ENCODE measurements around the gene ANXA2. TPM values are rescaled to one million over a fixed set of nuclear protein-coding genes. Genes with fewer than 3 reads are reported as not detected.

The ANXA2 gene
- total and polyA plus RNA-seq, 2 experiments from 2014 or later, result 202 to 225 TPM

DNA sequence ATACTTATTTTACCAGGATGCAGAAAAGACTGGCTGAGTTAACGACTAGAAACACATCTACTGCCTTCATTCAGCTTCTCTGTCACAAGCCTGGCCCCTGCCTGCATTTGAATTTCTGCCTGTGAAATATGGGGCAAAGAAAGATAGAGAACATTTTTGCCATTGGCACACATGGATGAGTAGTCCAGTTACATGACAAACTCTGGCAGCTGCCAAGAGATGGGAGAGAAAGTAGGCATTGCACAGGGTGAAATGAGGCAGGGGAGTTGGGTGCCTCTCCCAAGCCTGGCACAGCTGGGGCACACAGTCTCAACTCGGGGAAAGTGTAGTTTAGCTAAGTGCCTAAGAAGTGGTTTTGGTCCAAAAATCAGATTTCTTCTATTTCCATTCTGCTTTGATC lies 24.0 kb downstream of the ANXA2 start:
- Histone ChIP-seq H3K27ac (ENCODE audit: low read depth) (no peak overlapping the region), H3K27me3 (ENCODE audit: insufficient read depth) (no peaks in the 10 kb centered on the region; the same call in 1 of the 2 replicates), H3K4me1 (ENCODE audit: insufficient read depth) (peaks cover 14% of the 10 kb centered on the region), H2AFZ (no peak overlapping the region), H3K9me2 (ENCODE audit: insufficient read depth) (no peaks in the 10 kb centered on the region), H3K36me3 (ENCODE audit: insufficient read depth) (no peaks in the 10 kb centered on the region), H3F3A (replicated peaks; ENCODE audit: low read depth) (no peaks in the 10 kb centered on the region), H3K4me2 (no peak overlapping the region), H3K79me2 (replicated peaks; ENCODE audit: insufficient read depth) (0 out of 2 replicates have a peak, but pooled peaks cover 4% of the 10 kb centered on the region), H4K20me1 (replicated peaks; ENCODE audit: insufficient read depth) (peaks cover 4% of the 10 kb centered on the region), H3K4me3 (no peak overlapping the region)
- Mint-ChIP-seq H3K4me3 (no peak overlapping the region), H3K27ac (peak overlapping the region; percentile 83), H3K9me3 (no peaks in the 10 kb centered on the region), H3K27me3 (ENCODE audit: insufficient read depth, low read depth, poor library complexity) (peaks cover 2% of the 10 kb centered on the region), H3K4me1 (peaks cover 22% of the 10 kb centered on the region), H3K36me3 (ENCODE audit: low read depth) (no peaks in the 10 kb centered on the region)
- TF ChIP-seq CREB1 (CRISPR knock-in tag; IDR thresholded peaks at IDR 0.05; ENCODE audit: low read depth) (no peak), EZH2 (IDR thresholded peaks at IDR 0.05; ENCODE audit: low read depth, unreplicated experiment) (no peak), NANOG (IDR thresholded peaks at IDR 0.05; ENCODE audit: borderline replicate concordance) (no peak), JUNB (IDR thresholded peaks at IDR 0.05; ENCODE audit: unreplicated experiment) (no peak)
- ATAC-seq, result no peak
- no peak for DNase-seq (ENCODE audit: low spot score)

DNA sequence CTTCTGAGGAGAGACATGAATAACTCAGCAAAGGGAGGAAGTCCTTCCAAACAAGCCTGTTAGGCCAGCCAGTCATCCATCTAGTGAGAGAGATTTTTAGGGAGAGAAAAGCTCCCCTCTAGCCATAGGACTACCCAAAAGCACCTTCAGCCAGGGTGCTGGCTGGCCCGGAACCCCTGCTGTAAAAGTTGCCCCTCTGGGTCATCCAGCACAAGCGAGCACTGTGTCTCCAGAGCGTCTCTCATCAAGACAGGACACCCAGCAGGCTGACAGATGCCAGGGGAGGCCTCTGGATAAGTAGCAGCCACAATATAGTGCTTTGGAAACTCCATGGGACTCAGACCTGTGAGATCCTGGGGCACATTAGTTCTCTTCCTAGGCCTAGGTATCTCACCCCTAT lies 24.5 kb downstream of the ANXA2 start:
- Mint-ChIP-seq H3K36me3 (ENCODE audit: low read depth) (peaks cover 1% of the 10 kb centered on the region; the same call in 1 of the 3 replicates), H3K9me3 (peaks cover 1% of the 10 kb centered on the region; the same call in 2 of the 3 replicates), H3K27ac (0 out of 2 replicates have a peak overlapping the region, but pooled peaks have one; percentile 36), H3K4me3 (no peak overlapping the region), H3K4me1 (peaks cover 22% of the 10 kb centered on the region), H3K27me3 (ENCODE audit: insufficient read depth, low read depth, poor library complexity) (peaks cover 2% of the 10 kb centered on the region)
- H3K36me3 ChIP-seq (ENCODE audit: insufficient read depth), result no peaks in the 10 kb centered on the region
- H3K27ac ChIP-seq (ENCODE audit: low read depth), result no peak overlapping the region
- H3K27me3 ChIP-seq (ENCODE audit: insufficient read depth), result no peaks in the 10 kb centered on the region; the same call in 1 of the 2 replicates
- H3K4me3 ChIP-seq, result no peak overlapping the region
- no peak overlapping the region for H3K4me2 ChIP-seq
- H3K79me2 ChIP-seq (replicated peaks; ENCODE audit: insufficient read depth), result 0 out of 2 replicates have a peak, but pooled peaks cover 4% of the 10 kb centered on the region
- H3K9me2 ChIP-seq (ENCODE audit: insufficient read depth), result no peaks in the 10 kb centered on the region
- no peaks in the 10 kb centered on the region for H3F3A ChIP-seq (replicated peaks; ENCODE audit: low read depth)
- ATAC-seq (no peak), DNase-seq (ENCODE audit: low spot score) (no peak)
- peaks cover 4% of the 10 kb centered on the region for H4K20me1 ChIP-seq (replicated peaks; ENCODE audit: insufficient read depth)
- peaks cover 14% of the 10 kb centered on the region for H3K4me1 ChIP-seq (ENCODE audit: insufficient read depth)
- no peak overlapping the region for H2AFZ ChIP-seq
- no peak for TF ChIP-seq EZH2phosphoT487 (IDR thresholded peaks at IDR 0.05; ENCODE audit: unreplicated experiment)
- TF ChIP-seq STAT1 (IDR thresholded peaks at IDR 0.05; ENCODE audit: unreplicated experiment), result no peak
- TF ChIP-seq, protein P1, sequence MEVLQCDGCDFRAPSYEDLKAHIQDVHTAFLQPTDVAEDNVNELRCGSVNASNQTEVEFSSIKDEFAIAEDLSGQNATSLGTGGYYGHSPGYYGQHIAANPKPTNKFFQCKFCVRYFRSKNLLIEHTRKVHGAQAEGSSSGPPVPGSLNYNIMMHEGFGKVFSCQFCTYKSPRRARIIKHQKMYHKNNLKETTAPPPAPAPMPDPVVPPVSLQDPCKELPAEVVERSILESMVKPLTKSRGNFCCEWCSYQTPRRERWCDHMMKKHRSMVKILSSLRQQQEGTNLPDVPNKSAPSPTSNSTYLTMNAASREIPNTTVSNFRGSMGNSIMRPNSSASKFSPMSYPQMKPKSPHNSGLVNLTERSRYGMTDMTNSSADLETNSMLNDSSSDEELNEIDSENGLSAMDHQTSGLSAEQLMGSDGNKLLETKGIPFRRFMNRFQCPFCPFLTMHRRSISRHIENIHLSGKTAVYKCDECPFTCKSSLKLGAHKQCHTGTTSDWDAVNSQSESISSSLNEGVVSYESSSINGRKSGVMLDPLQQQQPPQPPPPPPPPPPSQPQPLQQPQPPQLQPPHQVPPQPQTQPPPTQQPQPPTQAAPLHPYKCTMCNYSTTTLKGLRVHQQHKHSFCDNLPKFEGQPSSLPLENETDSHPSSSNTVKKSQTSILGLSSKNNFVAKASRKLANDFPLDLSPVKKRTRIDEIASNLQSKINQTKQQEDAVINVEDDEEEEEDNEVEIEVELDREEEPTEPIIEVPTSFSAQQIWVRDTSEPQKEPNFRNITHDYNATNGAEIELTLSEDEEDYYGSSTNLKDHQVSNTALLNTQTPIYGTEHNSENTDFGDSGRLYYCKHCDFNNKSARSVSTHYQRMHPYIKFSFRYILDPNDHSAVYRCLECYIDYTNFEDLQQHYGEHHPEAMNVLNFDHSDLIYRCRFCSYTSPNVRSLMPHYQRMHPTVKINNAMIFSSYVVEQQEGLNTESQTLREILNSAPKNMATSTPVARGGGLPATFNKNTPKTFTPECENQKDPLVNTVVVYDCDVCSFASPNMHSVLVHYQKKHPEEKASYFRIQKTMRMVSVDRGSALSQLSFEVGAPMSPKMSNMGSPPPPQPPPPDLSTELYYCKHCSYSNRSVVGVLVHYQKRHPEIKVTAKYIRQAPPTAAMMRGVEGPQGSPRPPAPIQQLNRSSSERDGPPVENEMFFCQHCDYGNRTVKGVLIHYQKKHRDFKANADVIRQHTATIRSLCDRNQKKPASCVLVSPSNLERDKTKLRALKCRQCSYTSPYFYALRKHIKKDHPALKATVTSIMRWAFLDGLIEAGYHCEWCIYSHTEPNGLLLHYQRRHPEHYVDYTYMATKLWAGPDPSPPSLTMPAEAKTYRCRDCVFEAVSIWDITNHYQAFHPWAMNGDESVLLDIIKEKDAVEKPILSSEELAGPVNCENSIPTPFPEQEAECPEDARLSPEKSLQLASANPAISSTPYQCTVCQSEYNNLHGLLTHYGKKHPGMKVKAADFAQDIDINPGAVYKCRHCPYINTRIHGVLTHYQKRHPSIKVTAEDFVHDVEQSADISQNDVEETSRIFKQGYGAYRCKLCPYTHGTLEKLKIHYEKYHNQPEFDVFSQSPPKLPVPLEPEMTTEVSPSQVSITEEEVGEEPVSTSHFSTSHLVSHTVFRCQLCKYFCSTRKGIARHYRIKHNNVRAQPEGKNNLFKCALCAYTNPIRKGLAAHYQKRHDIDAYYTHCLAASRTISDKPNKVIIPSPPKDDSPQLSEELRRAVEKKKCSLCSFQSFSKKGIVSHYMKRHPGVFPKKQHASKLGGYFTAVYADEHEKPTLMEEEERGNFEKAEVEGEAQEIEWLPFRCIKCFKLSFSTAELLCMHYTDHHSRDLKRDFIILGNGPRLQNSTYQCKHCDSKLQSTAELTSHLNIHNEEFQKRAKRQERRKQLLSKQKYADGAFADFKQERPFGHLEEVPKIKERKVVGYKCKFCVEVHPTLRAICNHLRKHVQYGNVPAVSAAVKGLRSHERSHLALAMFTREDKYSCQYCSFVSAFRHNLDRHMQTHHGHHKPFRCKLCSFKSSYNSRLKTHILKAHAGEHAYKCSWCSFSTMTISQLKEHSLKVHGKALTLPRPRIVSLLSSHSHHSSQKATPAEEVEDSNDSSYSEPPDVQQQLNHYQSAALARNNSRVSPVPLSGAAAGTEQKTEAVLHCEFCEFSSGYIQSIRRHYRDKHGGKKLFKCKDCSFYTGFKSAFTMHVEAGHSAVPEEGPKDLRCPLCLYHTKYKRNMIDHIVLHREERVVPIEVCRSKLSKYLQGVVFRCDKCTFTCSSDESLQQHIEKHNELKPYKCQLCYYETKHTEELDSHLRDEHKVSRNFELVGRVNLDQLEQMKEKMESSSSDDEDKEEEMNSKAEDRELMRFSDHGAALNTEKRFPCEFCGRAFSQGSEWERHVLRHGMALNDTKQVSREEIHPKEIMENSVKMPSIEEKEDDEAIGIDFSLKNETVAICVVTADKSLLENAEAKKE (CRISPR knock-in tag; IDR thresholded peaks at IDR 0.05), result no peak
- no peak for TF ChIP-seq EZH2 (IDR thresholded peaks at IDR 0.05; ENCODE audit: low read depth, unreplicated experiment)
- no peak for TF ChIP-seq JUNB (IDR thresholded peaks at IDR 0.05; ENCODE audit: unreplicated experiment)
- TF ChIP-seq, protein P2, sequence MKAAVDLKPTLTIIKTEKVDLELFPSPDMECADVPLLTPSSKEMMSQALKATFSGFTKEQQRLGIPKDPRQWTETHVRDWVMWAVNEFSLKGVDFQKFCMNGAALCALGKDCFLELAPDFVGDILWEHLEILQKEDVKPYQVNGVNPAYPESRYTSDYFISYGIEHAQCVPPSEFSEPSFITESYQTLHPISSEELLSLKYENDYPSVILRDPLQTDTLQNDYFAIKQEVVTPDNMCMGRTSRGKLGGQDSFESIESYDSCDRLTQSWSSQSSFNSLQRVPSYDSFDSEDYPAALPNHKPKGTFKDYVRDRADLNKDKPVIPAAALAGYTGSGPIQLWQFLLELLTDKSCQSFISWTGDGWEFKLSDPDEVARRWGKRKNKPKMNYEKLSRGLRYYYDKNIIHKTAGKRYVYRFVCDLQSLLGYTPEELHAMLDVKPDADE (IDR thresholded peaks at IDR 0.05), result no peak
- TF ChIP-seq POLR2AphosphoS5 (IDR thresholded peaks at IDR 0.05; ENCODE audit: low read depth), result no peak
- no peak for TF ChIP-seq ZNF331 (CRISPR knock-in tag; IDR thresholded peaks at IDR 0.05; ENCODE audit: low read depth)
- TF ChIP-seq, protein P3, sequence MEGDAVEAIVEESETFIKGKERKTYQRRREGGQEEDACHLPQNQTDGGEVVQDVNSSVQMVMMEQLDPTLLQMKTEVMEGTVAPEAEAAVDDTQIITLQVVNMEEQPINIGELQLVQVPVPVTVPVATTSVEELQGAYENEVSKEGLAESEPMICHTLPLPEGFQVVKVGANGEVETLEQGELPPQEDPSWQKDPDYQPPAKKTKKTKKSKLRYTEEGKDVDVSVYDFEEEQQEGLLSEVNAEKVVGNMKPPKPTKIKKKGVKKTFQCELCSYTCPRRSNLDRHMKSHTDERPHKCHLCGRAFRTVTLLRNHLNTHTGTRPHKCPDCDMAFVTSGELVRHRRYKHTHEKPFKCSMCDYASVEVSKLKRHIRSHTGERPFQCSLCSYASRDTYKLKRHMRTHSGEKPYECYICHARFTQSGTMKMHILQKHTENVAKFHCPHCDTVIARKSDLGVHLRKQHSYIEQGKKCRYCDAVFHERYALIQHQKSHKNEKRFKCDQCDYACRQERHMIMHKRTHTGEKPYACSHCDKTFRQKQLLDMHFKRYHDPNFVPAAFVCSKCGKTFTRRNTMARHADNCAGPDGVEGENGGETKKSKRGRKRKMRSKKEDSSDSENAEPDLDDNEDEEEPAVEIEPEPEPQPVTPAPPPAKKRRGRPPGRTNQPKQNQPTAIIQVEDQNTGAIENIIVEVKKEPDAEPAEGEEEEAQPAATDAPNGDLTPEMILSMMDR (conservative IDR thresholded peaks at IDR 0.05; ENCODE audit: low read depth in 2 of 2), result no peak
- no peak for TF ChIP-seq ZNF114 (CRISPR knock-in tag; IDR thresholded peaks at IDR 0.05)

All from GM23338 (cell line).